Stimulated activated CD8-positive, alpha-beta memory T cell treated with anti-CD3 and anti-CD28 coated beads, Interleukin-12 subunit alpha, Interleukin-12 subunit beta, amount 100 ng/mL, for 4 hours (primary cell): ENCODE results near the gene KIF7.
"Not testable (repeated sequence)": the region's sequence is repeated elsewhere in the genome, so short reads cannot be mapped to it uniquely, and the experiment has no call there.

Source experiments
- DNase-seq: peaks from one replicate; pipeline ENCODE4 v3.0.0-alpha.2; 2020; ENCODE audit warnings: low read depth

The KIF7 gene

GRCh38 chr15:89616228-89616627 is 39.0 kb downstream of the KIF7 start:
- no peak for DNase-seq

GRCh38 chr15:89615135-89615534 is 40.1 kb downstream of the KIF7 start:
- DNase-seq: no peak

- DNase-seq: no peak
Measured at GRCh38 chr15:89614164-89614563, 41.1 kb downstream of the KIF7 start.

GRCh38 chr15:89613031-89613430 is 42.2 kb downstream of the KIF7 start:
- no peak for DNase-seq

- no peak for DNase-seq
Measured at GRCh38 chr15:89611317-89611716, 44.0 kb downstream of the KIF7 start.

GRCh38 chr15:89599021-89599420 is 56.2 kb downstream of the KIF7 start:
- DNase-seq: no peak

GRCh38 chr15:89593018-89593417 is 62.2 kb downstream of the KIF7 start:
- DNase-seq: no peak

- DNase-seq: no peak
Measured at GRCh38 chr15:89591834-89592233, 63.4 kb downstream of the KIF7 start.

- no peak for DNase-seq
Measured at GRCh38 chr15:89587955-89588354, 67.3 kb downstream of the KIF7 start.

GRCh38 chr15:89586651-89587050 is 68.6 kb downstream of the KIF7 start:
- DNase-seq: no peak

- DNase-seq: not testable (repeated sequence)
Measured at GRCh38 chr15:89580747-89581146, 74.5 kb downstream of the KIF7 start.

GRCh38 chr15:89578146-89578545 is 77.1 kb downstream of the KIF7 start:
- DNase-seq: no peak
